ENCODE data around the gene BORCS8.

Gene BORCS8

DNA sequence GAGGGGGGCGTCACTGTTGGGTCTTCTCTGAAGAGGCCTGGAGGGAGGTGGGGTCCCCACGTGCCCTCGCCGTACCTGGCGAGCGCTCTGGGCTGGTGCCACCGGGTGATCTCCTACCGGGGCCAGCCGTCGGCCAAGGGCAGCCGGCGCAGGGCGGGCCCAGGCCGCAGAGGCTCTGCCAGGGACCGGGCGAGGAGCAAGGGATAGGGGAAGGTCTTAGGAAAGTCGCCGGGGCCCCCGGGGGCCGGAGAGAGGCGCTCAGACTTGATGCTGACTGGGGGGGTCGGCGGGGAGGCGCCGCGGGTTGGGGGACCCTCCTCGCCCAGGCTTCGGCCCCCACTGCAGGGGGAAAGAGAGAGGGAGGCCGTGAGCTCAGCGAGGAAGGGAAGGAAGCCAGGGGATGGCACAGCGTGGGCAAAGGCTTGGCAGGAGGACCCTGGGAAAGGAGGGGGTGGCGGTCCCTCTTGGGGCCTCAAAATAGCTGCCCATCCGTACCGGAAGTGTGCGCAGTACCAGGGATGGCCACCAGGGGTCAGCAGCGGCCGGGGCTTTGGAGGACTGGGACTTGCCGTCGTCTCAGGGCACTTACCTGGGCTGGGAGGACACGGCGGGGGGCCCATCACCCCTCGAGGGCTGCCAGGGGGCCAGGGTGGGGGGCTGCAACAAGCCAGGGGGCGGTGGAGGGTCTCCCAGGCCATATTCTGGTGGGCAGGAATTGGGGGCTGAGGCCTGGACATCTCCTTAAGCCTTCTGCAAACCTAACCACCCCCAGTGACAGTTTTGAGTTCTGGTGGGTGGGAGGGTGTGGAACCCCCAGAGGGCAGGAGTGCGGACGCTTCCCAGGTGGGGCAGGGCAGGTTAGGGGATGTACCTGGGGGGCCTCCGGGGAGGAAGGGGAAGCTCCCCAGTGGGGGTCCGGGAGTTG, 46.0 kb downstream of the BORCS8 start:
- TF ChIP-seq, protein P1, sequence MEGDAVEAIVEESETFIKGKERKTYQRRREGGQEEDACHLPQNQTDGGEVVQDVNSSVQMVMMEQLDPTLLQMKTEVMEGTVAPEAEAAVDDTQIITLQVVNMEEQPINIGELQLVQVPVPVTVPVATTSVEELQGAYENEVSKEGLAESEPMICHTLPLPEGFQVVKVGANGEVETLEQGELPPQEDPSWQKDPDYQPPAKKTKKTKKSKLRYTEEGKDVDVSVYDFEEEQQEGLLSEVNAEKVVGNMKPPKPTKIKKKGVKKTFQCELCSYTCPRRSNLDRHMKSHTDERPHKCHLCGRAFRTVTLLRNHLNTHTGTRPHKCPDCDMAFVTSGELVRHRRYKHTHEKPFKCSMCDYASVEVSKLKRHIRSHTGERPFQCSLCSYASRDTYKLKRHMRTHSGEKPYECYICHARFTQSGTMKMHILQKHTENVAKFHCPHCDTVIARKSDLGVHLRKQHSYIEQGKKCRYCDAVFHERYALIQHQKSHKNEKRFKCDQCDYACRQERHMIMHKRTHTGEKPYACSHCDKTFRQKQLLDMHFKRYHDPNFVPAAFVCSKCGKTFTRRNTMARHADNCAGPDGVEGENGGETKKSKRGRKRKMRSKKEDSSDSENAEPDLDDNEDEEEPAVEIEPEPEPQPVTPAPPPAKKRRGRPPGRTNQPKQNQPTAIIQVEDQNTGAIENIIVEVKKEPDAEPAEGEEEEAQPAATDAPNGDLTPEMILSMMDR (IDR thresholded peaks at IDR 0.05; ENCODE audit: poor library complexity, severe bottlenecking) = peak; percentile 88
- Histone ChIP-seq H3K27ac (ENCODE audit: poor library complexity, severe bottlenecking) (no peak overlapping the region), H3K27me3 (ENCODE audit: insufficient read depth, poor library complexity, severe bottlenecking) (no peaks in the 10 kb centered on the region), H3K4me3 (ENCODE audit: severe bottlenecking) (no peak overlapping the region), H3K4me1 (ENCODE audit: insufficient read depth, poor library complexity, severe bottlenecking) (no peaks in the 10 kb centered on the region), H3K9me3 (ENCODE audit: severe bottlenecking) (no peaks in the 10 kb centered on the region), H3K36me3 (ENCODE audit: low read depth) (no peaks in the 10 kb centered on the region)
- DNase-seq (ENCODE audit: low spot score) (no peak), ATAC-seq (ENCODE audit: low read depth) (peak; percentile 65)

DNA sequence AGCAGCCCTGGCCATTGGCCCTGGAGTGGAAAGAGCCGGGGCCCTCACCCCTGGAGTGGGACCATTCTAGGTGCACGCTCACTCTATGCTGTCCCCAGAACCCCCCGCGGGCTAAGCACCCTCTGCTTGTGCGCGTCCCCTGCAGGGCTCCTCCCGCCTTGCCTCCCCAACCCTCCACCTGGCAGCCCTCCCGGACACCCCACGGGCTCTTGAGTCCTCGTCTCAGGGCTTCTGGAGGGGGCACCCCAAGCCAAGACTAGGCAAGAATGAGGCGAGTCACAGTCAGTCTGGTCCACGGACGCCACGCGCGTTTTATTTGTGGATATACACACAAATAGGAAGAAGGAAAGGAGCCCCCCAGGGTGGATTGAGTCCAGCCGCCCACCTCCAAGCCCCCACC, 46.7 kb downstream of the BORCS8 start:
- H3K27me3 ChIP-seq (ENCODE audit: insufficient read depth, poor library complexity, severe bottlenecking) = no peaks in the 10 kb centered on the region
- H3K4me3 ChIP-seq (ENCODE audit: severe bottlenecking) = no peak overlapping the region
- H3K27ac ChIP-seq (ENCODE audit: poor library complexity, severe bottlenecking) = no peak overlapping the region
- H3K9me3 ChIP-seq (ENCODE audit: severe bottlenecking) = no peaks in the 10 kb centered on the region
- no peaks in the 10 kb centered on the region for H3K4me1 ChIP-seq (ENCODE audit: insufficient read depth, poor library complexity, severe bottlenecking)
- DNase-seq (ENCODE audit: low spot score) = no peak
- no peaks in the 10 kb centered on the region for H3K36me3 ChIP-seq (ENCODE audit: low read depth)
- TF ChIP-seq, protein P1 (IDR thresholded peaks at IDR 0.05; ENCODE audit: poor library complexity, severe bottlenecking) = no peak
- no peak for ATAC-seq (ENCODE audit: low read depth)

DNA sequence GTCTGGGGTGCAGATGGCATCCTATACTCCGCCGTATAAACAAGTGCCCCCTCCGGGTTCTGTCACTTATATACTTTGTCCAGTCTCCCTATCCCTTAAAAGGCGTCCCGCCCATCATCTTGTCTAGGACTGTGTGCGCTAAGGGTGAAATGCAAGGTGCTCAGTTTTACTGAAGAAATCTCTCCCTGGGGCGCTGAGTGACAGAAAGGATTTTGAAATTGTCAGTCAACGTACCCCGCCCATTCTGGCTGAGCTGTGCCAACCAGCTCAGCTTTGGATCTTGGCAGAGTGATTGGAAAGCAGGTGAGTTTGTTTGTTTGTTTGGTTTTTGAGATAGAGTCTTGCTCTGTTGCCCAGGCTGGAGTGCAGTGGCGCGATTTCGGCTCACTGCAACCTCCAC, 49.6 kb downstream of the BORCS8 start:
- TF ChIP-seq, protein P1 (IDR thresholded peaks at IDR 0.05; ENCODE audit: poor library complexity, severe bottlenecking) = no peak
- Histone ChIP-seq H3K36me3 (ENCODE audit: low read depth) (no peaks in the 10 kb centered on the region), H3K27me3 (ENCODE audit: insufficient read depth, poor library complexity, severe bottlenecking) (no peaks in the 10 kb centered on the region), H3K4me3 (ENCODE audit: severe bottlenecking) (no peak overlapping the region), H3K4me1 (ENCODE audit: insufficient read depth, poor library complexity, severe bottlenecking) (no peaks in the 10 kb centered on the region), H3K27ac (ENCODE audit: poor library complexity, severe bottlenecking) (no peak overlapping the region), H3K9me3 (ENCODE audit: severe bottlenecking) (no peaks in the 10 kb centered on the region)
- no peak for DNase-seq (ENCODE audit: low spot score)
- no peak for ATAC-seq (ENCODE audit: low read depth)

DNA sequence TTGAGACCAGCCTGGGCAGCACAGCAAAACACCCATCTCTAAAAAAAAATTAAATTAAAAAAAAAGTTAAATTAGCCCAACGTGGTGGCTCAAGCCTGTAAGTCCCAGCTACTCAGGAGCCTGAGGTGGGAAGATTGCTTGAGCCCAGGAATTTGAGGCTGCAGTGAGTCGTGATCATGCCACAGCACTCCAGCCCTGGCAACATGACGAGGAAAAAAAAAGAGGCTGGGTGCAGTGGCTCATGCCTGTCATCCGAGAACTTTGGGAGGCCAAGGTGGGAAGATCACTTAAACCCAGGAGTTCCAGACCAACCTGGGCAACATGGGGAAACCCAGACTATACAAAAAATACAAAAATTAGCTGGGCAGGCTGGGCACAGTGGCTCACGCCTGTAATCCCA, 51.5 kb downstream of the BORCS8 start:
- no peaks in the 10 kb centered on the region for H3K9me3 ChIP-seq (ENCODE audit: severe bottlenecking)
- H3K36me3 ChIP-seq (ENCODE audit: low read depth) = peaks cover 4% of the 10 kb centered on the region; the same call in 1 of the 2 replicates
- H3K4me3 ChIP-seq (ENCODE audit: severe bottlenecking) = no peak overlapping the region
- H3K4me1 ChIP-seq (ENCODE audit: insufficient read depth, poor library complexity, severe bottlenecking) = no peaks in the 10 kb centered on the region
- ATAC-seq (ENCODE audit: low read depth) = no peak
- no peaks in the 10 kb centered on the region for H3K27me3 ChIP-seq (ENCODE audit: insufficient read depth, poor library complexity, severe bottlenecking)
- no peak overlapping the region for H3K27ac ChIP-seq (ENCODE audit: poor library complexity, severe bottlenecking)
- no peak for DNase-seq (ENCODE audit: low spot score)
- TF ChIP-seq, protein P1 (IDR thresholded peaks at IDR 0.05; ENCODE audit: poor library complexity, severe bottlenecking) = no peak

DNA sequence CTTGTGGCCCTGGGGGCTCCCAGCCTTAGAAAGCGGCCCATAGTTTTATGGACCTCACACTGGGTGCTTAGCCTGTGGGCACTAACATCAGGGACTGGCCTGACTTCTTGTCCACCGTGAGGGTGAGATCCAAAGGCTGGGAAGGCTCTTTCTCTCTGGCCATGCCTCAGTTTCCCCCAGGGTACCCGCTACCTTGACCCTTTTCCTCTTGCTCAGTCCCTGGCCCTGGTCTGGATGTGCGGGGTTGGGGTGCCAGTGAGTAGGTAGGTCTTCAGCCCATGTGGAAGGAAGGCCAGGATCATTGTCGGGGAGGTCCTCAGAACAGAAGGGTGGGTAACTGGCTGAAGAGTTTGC, 52.1 kb downstream of the BORCS8 start:
- Histone ChIP-seq H3K27ac (ENCODE audit: poor library complexity, severe bottlenecking) (no peak overlapping the region), H3K27me3 (ENCODE audit: insufficient read depth, poor library complexity, severe bottlenecking) (no peaks in the 10 kb centered on the region), H3K4me3 (ENCODE audit: severe bottlenecking) (no peak overlapping the region), H3K4me1 (ENCODE audit: insufficient read depth, poor library complexity, severe bottlenecking) (no peaks in the 10 kb centered on the region), H3K9me3 (ENCODE audit: severe bottlenecking) (no peaks in the 10 kb centered on the region), H3K36me3 (ENCODE audit: low read depth) (peaks cover 4% of the 10 kb centered on the region; the same call in 1 of the 2 replicates)
- ATAC-seq (ENCODE audit: low read depth) (no peak), DNase-seq (ENCODE audit: low spot score) (no peak)
- TF ChIP-seq, protein P1 (IDR thresholded peaks at IDR 0.05; ENCODE audit: poor library complexity, severe bottlenecking) = peak; percentile 67

Data from RWPE2 (cell line).